ENCODE measurements around the gene LYSET. TPM values are rescaled to one million over a fixed set of nuclear protein-coding genes. Genes with fewer than 3 reads are reported as not detected.

LYSET gene
- total RNA-seq, 3 donors from 2014 or later: 10.8 to 14.9 (median 11.4) TPM

DNA sequence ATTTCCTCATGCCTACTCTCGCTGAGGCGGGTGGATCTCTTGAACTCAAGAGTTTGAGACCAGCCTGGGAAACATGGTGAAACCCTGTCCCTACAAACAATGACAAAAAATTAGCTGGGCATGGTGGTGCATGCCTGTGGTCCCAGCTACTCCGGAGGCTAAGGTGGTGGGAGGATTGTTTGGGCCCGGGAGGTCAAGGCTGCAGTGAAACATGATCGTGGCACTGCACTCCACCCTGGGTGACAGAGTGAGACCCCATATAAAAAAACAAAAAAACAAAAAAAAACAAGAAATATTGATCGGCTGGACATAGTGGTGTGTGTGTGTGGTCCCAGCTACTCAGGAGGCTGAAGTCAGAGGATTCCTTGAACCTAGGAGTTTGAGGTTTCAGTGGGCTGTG is 9.6 kb upstream of the LYSET start:
- intact Hi-C loops (cut with DNase I; ENCODE audit: low total_unique reads): no loop called here
- Histone ChIP-seq H3K4me1 (no peaks in the 10 kb centered on the region), H3K36me3 (no peaks in the 10 kb centered on the region), H3K27ac (no peak overlapping the region), H3K27me3 (no peaks in the 10 kb centered on the region), H3K4me3 (no peak overlapping the region), H3K9me3 (no peaks in the 10 kb centered on the region)
- TF ChIP-seq POLR2A (IDR thresholded peaks at IDR 0.05) (no peak), POLR2AphosphoS5 (IDR thresholded peaks at IDR 0.05) (no peak)
- TF ChIP-seq, protein P1, sequence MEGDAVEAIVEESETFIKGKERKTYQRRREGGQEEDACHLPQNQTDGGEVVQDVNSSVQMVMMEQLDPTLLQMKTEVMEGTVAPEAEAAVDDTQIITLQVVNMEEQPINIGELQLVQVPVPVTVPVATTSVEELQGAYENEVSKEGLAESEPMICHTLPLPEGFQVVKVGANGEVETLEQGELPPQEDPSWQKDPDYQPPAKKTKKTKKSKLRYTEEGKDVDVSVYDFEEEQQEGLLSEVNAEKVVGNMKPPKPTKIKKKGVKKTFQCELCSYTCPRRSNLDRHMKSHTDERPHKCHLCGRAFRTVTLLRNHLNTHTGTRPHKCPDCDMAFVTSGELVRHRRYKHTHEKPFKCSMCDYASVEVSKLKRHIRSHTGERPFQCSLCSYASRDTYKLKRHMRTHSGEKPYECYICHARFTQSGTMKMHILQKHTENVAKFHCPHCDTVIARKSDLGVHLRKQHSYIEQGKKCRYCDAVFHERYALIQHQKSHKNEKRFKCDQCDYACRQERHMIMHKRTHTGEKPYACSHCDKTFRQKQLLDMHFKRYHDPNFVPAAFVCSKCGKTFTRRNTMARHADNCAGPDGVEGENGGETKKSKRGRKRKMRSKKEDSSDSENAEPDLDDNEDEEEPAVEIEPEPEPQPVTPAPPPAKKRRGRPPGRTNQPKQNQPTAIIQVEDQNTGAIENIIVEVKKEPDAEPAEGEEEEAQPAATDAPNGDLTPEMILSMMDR (IDR thresholded peaks at IDR 0.05): no peak
- DNase-seq (ENCODE audit: low spot score in 2 of 2): no peak

DNA sequence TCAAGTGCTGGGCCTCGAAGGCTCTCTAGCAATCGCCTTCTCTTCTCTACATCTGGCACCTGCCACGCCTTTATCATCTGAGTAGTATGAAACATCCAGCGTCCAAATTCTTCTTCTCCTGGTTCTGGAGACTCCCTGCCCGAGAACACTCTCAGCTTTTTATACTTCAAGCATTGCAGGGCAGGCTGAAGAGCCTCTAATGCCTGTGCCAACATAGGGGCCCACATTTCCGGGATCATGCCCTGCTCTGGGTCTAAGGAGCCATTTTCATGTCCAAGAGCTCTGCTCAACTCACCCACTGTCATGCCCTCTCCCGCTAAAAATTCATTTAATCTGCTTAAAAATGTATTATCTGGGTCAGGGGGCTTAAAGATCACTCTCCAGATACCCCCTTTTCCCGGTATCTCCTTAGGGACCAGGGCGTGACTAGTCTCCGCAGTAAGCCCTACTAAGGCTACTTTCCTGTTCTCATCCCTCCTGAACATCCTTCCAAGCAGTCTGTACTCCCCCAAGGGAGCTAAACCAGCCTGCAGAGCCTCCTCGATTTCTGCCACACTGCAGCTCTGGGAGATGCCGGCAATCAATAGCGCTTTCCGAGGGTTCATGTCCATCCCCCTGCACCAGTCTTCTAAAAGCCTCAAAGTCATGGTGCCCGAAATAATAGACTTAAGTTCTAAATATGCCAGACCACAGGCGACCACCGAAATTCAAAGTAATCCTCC is 1.4 kb upstream of the LYSET start:
- intact Hi-C loops (cut with DNase I; ENCODE audit: low total_unique reads): no loop called here
- H3K27ac ChIP-seq: peak overlapping the region; percentile 92 to 98

GRCh38 chr14:93185349-93185720 is 218 bp downstream of the LYSET start:
- Histone ChIP-seq H3K27me3 (no peaks in the 10 kb centered on the region), H3K4me1 (peaks cover 0 to 20% of the 10 kb centered on the region in 2 donors), H3K9me3 (no peaks in the 10 kb centered on the region), H3K4me3 (peak overlapping the region; percentile 92 to 97 (median 96)), H3K36me3 (no peaks in the 10 kb centered on the region), H3K27ac (peak overlapping the region; percentile 92 to 98)
- TF ChIP-seq, protein P1 (IDR thresholded peaks at IDR 0.05): no peak
- TF ChIP-seq POLR2AphosphoS5 (IDR thresholded peaks at IDR 0.05): no peak
- TF ChIP-seq POLR2A (IDR thresholded peaks at IDR 0.05): no peak
- DNase-seq (ENCODE audit: low spot score in 2 of 2): no peak
- intact Hi-C loops (cut with DNase I; ENCODE audit: low total_unique reads): no loop called here

More for the DNA sequence above, 1.4 kb upstream of the LYSET start:
- Histone ChIP-seq H3K36me3 (no peaks in the 10 kb centered on the region), H3K4me1 (peaks cover 0 to 20% of the 10 kb centered on the region in 2 donors), H3K27me3 (no peaks in the 10 kb centered on the region), H3K4me3 (peak overlapping the region; percentile 92 to 97 (median 96)), H3K9me3 (no peaks in the 10 kb centered on the region)
- no peak for TF ChIP-seq POLR2AphosphoS5 (IDR thresholded peaks at IDR 0.05)
- TF ChIP-seq POLR2A (IDR thresholded peaks at IDR 0.05): no peak
- no peak for DNase-seq (ENCODE audit: low spot score in 2 of 2)

GRCh38 chr14:93186466-93186865 is 1.3 kb downstream of the LYSET start:
- no peak for DNase-seq (ENCODE audit: low spot score in 2 of 2)
- TF ChIP-seq POLR2A (IDR thresholded peaks at IDR 0.05): no peak
- TF ChIP-seq, protein P1 (IDR thresholded peaks at IDR 0.05): no peak
- TF ChIP-seq POLR2AphosphoS5 (IDR thresholded peaks at IDR 0.05): no peak
- intact Hi-C loops (cut with DNase I; ENCODE audit: low total_unique reads): no loop called here
- H3K36me3 ChIP-seq: no peaks in the 10 kb centered on the region
- H3K4me1 ChIP-seq: peaks cover 0 to 20% of the 10 kb centered on the region in 2 donors
- no peaks in the 10 kb centered on the region for H3K27me3 ChIP-seq
- H3K4me3 ChIP-seq: no peak overlapping the region
- H3K9me3 ChIP-seq: no peaks in the 10 kb centered on the region
- no peak overlapping the region for H3K27ac ChIP-seq

DNA sequence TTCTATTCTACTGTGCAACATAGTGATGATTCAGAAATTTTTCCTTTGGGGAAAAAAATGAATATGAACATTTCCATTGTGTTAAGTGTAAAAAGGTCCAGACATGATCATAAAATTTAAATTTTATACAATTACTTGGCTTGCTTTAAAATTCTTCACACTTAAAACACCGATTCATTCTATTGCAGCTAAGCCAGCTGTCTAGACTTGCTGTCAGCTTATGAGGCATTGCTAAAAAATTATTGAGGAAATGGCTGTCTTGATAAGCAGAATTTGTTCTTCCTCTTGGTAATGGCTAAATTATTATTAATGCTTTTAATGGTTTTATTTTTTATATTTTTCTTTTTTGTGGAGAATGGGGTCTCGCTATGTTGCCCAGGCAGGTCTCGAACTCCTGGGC is 1.8 kb downstream of the LYSET start:
- H3K27me3 ChIP-seq: no peaks in the 10 kb centered on the region
- no peak for DNase-seq (ENCODE audit: low spot score in 2 of 2)
- H3K27ac ChIP-seq: no peak overlapping the region
- H3K36me3 ChIP-seq: no peaks in the 10 kb centered on the region
- no peak for TF ChIP-seq POLR2A (IDR thresholded peaks at IDR 0.05)
- TF ChIP-seq, protein P1 (IDR thresholded peaks at IDR 0.05): no peak
- TF ChIP-seq POLR2AphosphoS5 (IDR thresholded peaks at IDR 0.05): no peak
- peaks cover 0 to 20% of the 10 kb centered on the region in 2 donors for H3K4me1 ChIP-seq
- intact Hi-C loops (cut with DNase I; ENCODE audit: low total_unique reads): no loop called here
- no peak overlapping the region for H3K4me3 ChIP-seq
- no peaks in the 10 kb centered on the region for H3K9me3 ChIP-seq
